NCI-H748 (cell line): ENCODE results near the gene ZNF480.
"Not testable (repeated sequence)": the region's sequence is repeated elsewhere in the genome, so short reads cannot be mapped to it uniquely, and the experiment has no call there.

Source experiments
- DNase-seq: peaks from one replicate; lab custom pipeline; 2025; ENCODE audit not compliant: unreplicated experiment; lab: John Stamatoyannopoulos, UW

The ZNF480 gene

DNA sequence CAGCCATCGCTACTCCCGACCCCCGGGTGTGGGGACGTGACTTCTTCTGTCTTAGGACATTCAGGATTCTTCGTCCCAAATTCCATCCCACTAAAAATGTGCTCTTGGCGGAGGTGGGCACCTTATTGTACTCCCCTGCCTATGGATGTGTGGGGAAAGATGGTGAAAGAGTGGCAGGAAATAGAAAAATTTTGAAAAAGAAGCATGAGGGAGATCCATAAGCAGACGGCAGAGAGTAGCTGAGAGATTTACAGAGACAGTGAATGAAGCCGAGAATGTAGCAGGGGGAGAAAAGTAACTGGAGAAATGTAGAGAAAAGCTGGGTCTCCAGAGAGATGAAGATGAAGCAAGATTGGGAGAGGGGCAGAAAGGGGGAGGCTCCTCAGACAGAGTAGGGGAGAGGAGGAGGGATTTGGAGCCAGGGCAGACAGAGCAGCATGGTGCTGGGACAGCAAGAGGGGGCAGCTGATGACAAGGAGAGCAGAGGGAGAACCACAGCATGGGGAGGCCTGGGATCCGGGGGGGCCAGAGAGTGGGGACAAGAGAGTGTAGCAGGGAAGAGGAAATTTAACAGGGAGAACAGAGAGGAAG is 39.9 kb downstream of the ZNF480 start:
- DNase-seq: peak; percentile 26

DNA sequence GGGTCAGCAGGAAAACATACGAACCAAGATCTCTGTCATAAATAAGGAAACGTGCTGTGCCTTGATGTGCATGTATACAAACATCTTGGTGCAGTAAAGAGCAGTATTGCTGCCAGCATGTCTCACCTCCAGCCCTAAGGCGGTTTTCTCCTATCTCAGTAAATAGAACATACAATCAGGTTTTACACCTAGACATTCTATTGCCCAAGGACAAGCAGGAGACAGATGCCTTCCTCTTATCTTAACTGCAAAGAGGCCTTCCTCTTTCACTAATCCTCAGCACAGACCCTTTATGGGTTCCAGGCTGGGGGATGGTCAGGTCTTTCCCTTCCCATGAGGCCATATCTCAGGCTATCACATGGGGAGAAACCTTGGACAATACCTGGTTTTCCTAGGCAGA is 42.1 kb downstream of the ZNF480 start:
- not testable (repeated sequence) for DNase-seq

GRCh38 chr19:52343548-52343947 is 46.6 kb downstream of the ZNF480 start:
- peak; percentile 86 for DNase-seq

DNA sequence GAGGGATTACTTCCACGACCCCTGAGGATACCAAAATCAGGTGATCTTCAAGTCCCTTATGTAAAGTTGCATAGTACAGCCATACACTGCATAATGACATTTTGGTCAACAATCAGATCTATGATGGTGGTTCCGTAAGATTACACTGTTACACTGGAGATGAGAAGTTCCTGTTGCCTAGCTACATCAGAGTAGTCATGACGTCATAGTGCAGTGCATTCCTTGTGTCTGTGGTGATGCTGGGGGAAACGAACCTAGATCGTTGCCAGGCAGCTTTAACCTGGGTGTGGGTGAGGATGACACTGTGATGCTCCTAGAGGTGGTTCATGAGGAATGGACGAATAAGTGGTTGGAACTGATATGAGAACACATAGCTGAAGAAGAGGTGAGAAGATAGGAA is 48.2 kb downstream of the ZNF480 start:
- peak; percentile 47 for DNase-seq

DNA sequence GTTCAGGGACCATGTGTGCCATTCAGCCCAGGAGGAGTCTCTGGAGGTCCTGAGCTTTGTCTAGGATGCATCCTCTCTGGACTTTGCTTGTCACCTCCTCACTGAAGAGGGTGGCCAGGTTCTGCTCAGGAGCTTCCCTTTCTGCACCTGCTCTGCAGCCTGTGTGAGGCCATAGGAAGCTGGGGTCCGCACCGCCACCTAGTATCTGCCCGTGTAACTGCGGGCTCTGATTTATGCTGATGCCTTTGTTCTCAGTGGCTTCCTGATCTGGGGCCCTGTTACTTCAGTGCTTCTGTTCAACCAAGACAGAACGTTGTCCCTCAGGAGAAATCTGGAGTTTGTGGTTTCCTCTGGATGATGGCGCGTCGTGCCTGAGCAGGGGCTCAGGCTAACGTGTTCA is 54.5 kb downstream of the ZNF480 start:
- peak; percentile 22 for DNase-seq

GRCh38 chr19:52366414-52366824 is 69.5 kb downstream of the ZNF480 start:
- DNase-seq: no peak

GRCh38 chr19:52369559-52370340 is 72.8 kb downstream of the ZNF480 start, which contains the start of gene ZNF880:
Gene ZNF880, plus strand, starts transcription at chr19:52369923. Its CDS starts 43 bp downstream, at chr19:52369966.
- peak; percentile 98 for DNase-seq

DNA sequence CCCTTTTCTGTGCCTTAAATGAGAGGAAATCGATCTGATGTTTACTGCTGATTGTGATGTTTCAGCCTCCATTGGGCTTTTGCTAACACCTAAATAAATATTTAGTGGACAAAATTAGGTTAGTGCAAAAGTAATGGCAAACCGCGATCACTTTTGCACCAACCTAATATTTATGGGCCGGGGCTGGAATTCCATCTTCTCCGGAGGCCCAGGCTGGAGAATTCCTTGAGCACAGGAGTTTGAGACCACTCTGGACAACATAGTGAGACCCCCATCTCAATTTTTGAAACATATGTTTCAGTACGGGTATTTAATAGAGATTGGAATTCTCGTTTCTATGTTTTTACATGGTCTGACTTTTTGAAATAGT is 73.4 kb downstream of the ZNF480 start:
- DNase-seq: no peak
